ENCODE data around the gene PPA2. TPM values are rescaled to one million over a fixed set of nuclear protein-coding genes. Genes with fewer than 3 reads are reported as not detected.

PPA2 gene
- total RNA-seq, 1 experiment from 2014 or later: 98.5 TPM

DNA sequence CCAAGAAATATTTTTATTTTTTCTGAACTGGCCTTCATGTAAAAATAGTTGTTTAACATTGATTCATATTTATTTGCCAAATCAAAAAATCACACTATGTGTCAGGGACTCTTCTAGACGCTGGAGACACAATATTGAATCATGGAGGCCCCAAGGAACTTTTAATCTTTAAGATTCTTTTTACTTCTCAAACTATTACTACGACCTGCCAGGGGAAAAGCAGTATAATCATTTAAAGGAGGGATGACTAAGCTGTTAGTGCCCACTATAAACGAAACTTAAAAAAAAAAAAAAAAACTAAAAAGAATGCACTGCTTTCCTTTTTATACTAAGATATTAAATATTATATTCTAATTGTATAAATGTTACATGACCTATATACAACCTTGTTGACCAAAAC is 84.7 kb downstream of the PPA2 start:
- no peak overlapping the region for H3K27ac ChIP-seq (ENCODE audit: low read depth, low read length)
- no peaks in the 10 kb centered on the region for H3K9me2 ChIP-seq (ENCODE audit: insufficient read depth)
- H4K20me1 ChIP-seq (ENCODE audit: insufficient read depth): no peaks in the 10 kb centered on the region
- DNase-seq (ENCODE audit: low read depth, low spot score): no peak
- H3K9ac ChIP-seq (ENCODE audit: low read length): no peak overlapping the region
- CTCF ChIA-PET: no interaction called here
- RAD21 ChIA-PET (ENCODE audit: low non-redundant PET in 1 of 2, low total read pairs in 2 of 2, uncharacterized antibody in 2 of 2, unreplicated experiment in 2 of 2): no interaction called here
- H3K9me3 ChIP-seq (ENCODE audit: control insufficient read depth in 1 of 2, insufficient read depth in 1 of 2, low read depth in 1 of 2, low read length in 2 of 2): no peaks in the 10 kb centered on the region
- POLR2A ChIA-PET: no interaction called here
- no peaks in the 10 kb centered on the region for H3K79me2 ChIP-seq (ENCODE audit: insufficient read depth, low read length)
- intact Hi-C loops (cut with micrococcal nuclease): no loop called here
- TF ChIP-seq, protein P1, sequence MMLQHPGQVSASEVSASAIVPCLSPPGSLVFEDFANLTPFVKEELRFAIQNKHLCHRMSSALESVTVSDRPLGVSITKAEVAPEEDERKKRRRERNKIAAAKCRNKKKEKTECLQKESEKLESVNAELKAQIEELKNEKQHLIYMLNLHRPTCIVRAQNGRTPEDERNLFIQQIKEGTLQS (IDR thresholded peaks at IDR 0.05): no peak
- TF ChIP-seq SP1 (IDR thresholded peaks at IDR 0.05; ENCODE audit: low read depth) (no peak), CBX3 (IDR thresholded peaks at IDR 0.05; ENCODE audit: low read depth) (no peak), POLR2AphosphoS5 (IDR thresholded peaks at IDR 0.05; ENCODE audit: low read depth, low read length) (no peak)
- TF ChIP-seq, protein P2, sequence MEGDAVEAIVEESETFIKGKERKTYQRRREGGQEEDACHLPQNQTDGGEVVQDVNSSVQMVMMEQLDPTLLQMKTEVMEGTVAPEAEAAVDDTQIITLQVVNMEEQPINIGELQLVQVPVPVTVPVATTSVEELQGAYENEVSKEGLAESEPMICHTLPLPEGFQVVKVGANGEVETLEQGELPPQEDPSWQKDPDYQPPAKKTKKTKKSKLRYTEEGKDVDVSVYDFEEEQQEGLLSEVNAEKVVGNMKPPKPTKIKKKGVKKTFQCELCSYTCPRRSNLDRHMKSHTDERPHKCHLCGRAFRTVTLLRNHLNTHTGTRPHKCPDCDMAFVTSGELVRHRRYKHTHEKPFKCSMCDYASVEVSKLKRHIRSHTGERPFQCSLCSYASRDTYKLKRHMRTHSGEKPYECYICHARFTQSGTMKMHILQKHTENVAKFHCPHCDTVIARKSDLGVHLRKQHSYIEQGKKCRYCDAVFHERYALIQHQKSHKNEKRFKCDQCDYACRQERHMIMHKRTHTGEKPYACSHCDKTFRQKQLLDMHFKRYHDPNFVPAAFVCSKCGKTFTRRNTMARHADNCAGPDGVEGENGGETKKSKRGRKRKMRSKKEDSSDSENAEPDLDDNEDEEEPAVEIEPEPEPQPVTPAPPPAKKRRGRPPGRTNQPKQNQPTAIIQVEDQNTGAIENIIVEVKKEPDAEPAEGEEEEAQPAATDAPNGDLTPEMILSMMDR (IDR thresholded peaks at IDR 0.05 in 2 of 3, conservative IDR thresholded peaks at IDR 0.05 in 1 of 3; ENCODE audit: borderline replicate concordance in 1 of 3, insufficient read depth in 1 of 3, low read depth in 2 of 3, low read length in 2 of 3): no peak
- TF ChIP-seq, protein P3, sequence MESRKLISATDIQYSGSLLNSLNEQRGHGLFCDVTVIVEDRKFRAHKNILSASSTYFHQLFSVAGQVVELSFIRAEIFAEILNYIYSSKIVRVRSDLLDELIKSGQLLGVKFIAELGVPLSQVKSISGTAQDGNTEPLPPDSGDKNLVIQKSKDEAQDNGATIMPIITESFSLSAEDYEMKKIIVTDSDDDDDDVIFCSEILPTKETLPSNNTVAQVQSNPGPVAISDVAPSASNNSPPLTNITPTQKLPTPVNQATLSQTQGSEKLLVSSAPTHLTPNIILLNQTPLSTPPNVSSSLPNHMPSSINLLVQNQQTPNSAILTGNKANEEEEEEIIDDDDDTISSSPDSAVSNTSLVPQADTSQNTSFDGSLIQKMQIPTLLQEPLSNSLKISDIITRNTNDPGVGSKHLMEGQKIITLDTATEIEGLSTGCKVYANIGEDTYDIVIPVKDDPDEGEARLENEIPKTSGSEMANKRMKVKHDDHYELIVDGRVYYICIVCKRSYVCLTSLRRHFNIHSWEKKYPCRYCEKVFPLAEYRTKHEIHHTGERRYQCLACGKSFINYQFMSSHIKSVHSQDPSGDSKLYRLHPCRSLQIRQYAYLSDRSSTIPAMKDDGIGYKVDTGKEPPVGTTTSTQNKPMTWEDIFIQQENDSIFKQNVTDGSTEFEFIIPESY (IDR thresholded peaks at IDR 0.05; ENCODE audit: extremely low read depth, insufficient replicate concordance, low read length): no peak
- no peaks in the 10 kb centered on the region for H3K27me3 ChIP-seq (ENCODE audit: insufficient read depth, low read length)
- no peak for ATAC-seq
- H3K4me3 ChIP-seq (replicated peaks in 1 of 2; ENCODE audit: low read depth in 1 of 2, low read length in 2 of 2): no peak overlapping the region
- no TSS peak for BruUV-seq (replicated peaks)
- no peak overlapping the region for H3K4me2 ChIP-seq (ENCODE audit: low read length)
- peaks cover 0 to 5% of the 10 kb centered on the region in 2 experiments; a peak in 1 of 4 replicates for H3K36me3 ChIP-seq (ENCODE audit: control insufficient read depth in 1 of 2, insufficient read depth in 2 of 2, low read length in 2 of 2)
- H3K4me1 ChIP-seq (ENCODE audit: control insufficient read depth in 1 of 2, insufficient read depth in 2 of 2, low read length in 2 of 2): no peaks in the 10 kb centered on the region
- no peak overlapping the region for H2AFZ ChIP-seq (ENCODE audit: low read depth, low read length, poor library complexity, severe bottlenecking)

Measured in HCT116 (cell line).